CD4-positive, alpha-beta memory T cell (primary cell): Measurements from ENCODE around the gene CYSLTR2. TPM values are rescaled to one million over a fixed set of nuclear protein-coding genes. Genes with fewer than 3 reads are reported as not detected.

Source experiments
- CTCF ChIA-PET: fragments of 350-600 bp; sonication (Branson Sonifier 250); formaldehyde crosslinking; loops from one replicate; lab custom pipeline; 2021; ENCODE audit warnings: inconsistent platforms; ENCODE audit not compliant: partially characterized antibody; lab: Charles Lee
- POLR2A ChIA-PET: fragments of 350-600 bp; sonication (Branson Sonifier 250); formaldehyde crosslinking; loops from one replicate; lab custom pipeline; 2021; ENCODE audit not compliant: partially characterized antibody; lab: Charles Lee
- DNase-seq, 5 donors: peaks; one replicate each; pipeline versions ENCODE4 v3.0.0 to v3.0.0-alpha.2; 2020 to 2022; ENCODE audit warnings: mixed read lengths in 1 of 5
- H3K27ac ChIP-seq: one replicate; pipeline ENCODE4 v1.7.0; 2013; ENCODE audit warnings: low read depth, low read length
- H3K27me3 ChIP-seq: 2 replicates; pipeline ENCODE4 v1.7.0; 2013; ENCODE audit warnings: mild to moderate bottlenecking, low read length, moderate library complexity; ENCODE audit not compliant: insufficient read depth
- H3K36me3 ChIP-seq: 2 replicates; pipeline ENCODE4 v1.7.0; 2013; ENCODE audit warnings: mild to moderate bottlenecking, low read length, moderate library complexity; ENCODE audit not compliant: insufficient read depth
- H3K4me1 ChIP-seq: 2 replicates; pipeline ENCODE4 v1.7.0; 2013; ENCODE audit warnings: mild to moderate bottlenecking, low read length, moderate library complexity; ENCODE audit not compliant: insufficient read depth
- H3K4me3 ChIP-seq, 2 donors: one replicate each; pipeline ENCODE4 v1.7.0; 2013; ENCODE audit warnings: low read length in 2 of 2, mild to moderate bottlenecking in 1 of 2
- H3K9me3 ChIP-seq, 2 donors: one replicate each; pipeline ENCODE4 v1.7.0; 2013; ENCODE audit warnings: low read length in 2 of 2, control low read depth in 1 of 2; ENCODE audit not compliant: control insufficient read depth in 1 of 2
- H3K27ac Mint-ChIP-seq, 7 donors: one replicate each; pipeline ENCODE4 v1.8.0; 2020 to 2021; ENCODE audit warnings: mixed read lengths in 7 of 7, mild to moderate bottlenecking in 6 of 7, inconsistent platforms in 3 of 7, moderate library complexity in 3 of 7
- H3K27me3 Mint-ChIP-seq, 2 donors: one replicate each; pipeline ENCODE4 v1.8.0; 2020 to 2021; ENCODE audit warnings: mixed read lengths in 2 of 2
- H3K36me3 Mint-ChIP-seq, 2 donors: one replicate each; pipeline ENCODE4 v1.8.0; 2020 to 2021; ENCODE audit warnings: mixed read lengths in 2 of 2, inconsistent platforms in 1 of 2, mild to moderate bottlenecking in 1 of 2
- H3K4me1 Mint-ChIP-seq, 4 donors: one replicate each; pipeline ENCODE4 v1.8.0; 2020 to 2021; ENCODE audit warnings: mixed read lengths in 4 of 4, mild to moderate bottlenecking in 1 of 4
- H3K4me3 Mint-ChIP-seq, 8 donors: one replicate each; pipeline ENCODE4 v1.8.0; 2020 to 2021; ENCODE audit warnings: mixed read lengths in 8 of 8, mild to moderate bottlenecking in 7 of 8, moderate library complexity in 6 of 8, inconsistent platforms in 3 of 8
- H3K9me3 Mint-ChIP-seq, 8 donors: one replicate each; pipeline ENCODE4 v1.8.0; 2020 to 2021; ENCODE audit warnings: mixed read lengths in 8 of 8, mild to moderate bottlenecking in 5 of 8, inconsistent platforms in 3 of 8, moderate library complexity in 1 of 8
- intact Hi-C: fragments of 100-400 bp; cut with micrococcal nuclease; formaldehyde crosslinking; loops from one replicate; pipeline ENCODE4 v1.15.1; 2023
- polyA plus RNA-seq, 2 donors: library from polyadenylated mRNA; unstranded; fragments of 300-500 nt; fragmentation: Illumina TruSeq; gene quantifications; one replicate each; pipeline ENCODE4 v1.2.3, GENCODE V29; 2021
- total RNA-seq, 2 experiments: library from RNA; stranded (reverse); gene quantifications; one replicate each; pipeline ENCODE4 v1.2.3, GENCODE V29; 2021

CYSLTR2 gene
- total and polyA plus RNA-seq, 4 experiments from 2014 or later = 0.68 to 3.7 (median 3.3) TPM

GRCh38 chr13:48723168-48723567, 69.4 kb downstream of the CYSLTR2 start:
- Mint-ChIP-seq H3K36me3 (peaks cover 0 to 4% of the 10 kb centered on the region in 2 donors), H3K27me3 (peaks cover 0 to under 1% of the 10 kb centered on the region in 2 donors), H3K9me3 (peaks cover under 1 to 47% (median 23%) of the 10 kb centered on the region in 8 donors), H3K27ac (no peak overlapping the region), H3K4me3 (no peak overlapping the region), H3K4me1 (no peaks in the 10 kb centered on the region)
- no peak for DNase-seq
- POLR2A ChIA-PET = no interaction called here
- H3K9me3 ChIP-seq = peaks cover 2 to 8% of the 10 kb centered on the region in 2 donors
- H3K4me3 ChIP-seq = no peak overlapping the region
- intact Hi-C loops = no loop called here
- H3K4me1 ChIP-seq = no peaks in the 10 kb centered on the region
- no peak overlapping the region for H3K27ac ChIP-seq
- H3K36me3 ChIP-seq = no peaks in the 10 kb centered on the region
- CTCF ChIA-PET = interaction anchor here (1.2 to 3.7 kb wide), 2 partner anchors 8 to 10 kb away, joined by 3 to 18 read pairs; no protein-coding TSS in a partner anchor
- H3K27me3 ChIP-seq = no peaks in the 10 kb centered on the region

GRCh38 chr13:48725271-48725670, 71.5 kb downstream of the CYSLTR2 start:
- Mint-ChIP-seq H3K4me1 (no peaks in the 10 kb centered on the region), H3K4me3 (no peak overlapping the region), H3K9me3 (peaks cover 0 to 26% (median 8%) of the 10 kb centered on the region in 8 donors), H3K27me3 (no peaks in the 10 kb centered on the region), H3K36me3 (peaks cover 0 to 4% of the 10 kb centered on the region in 2 donors), H3K27ac (no peak overlapping the region)
- POLR2A ChIA-PET = no interaction called here
- Histone ChIP-seq H3K4me1 (no peaks in the 10 kb centered on the region), H3K27ac (no peak overlapping the region), H3K9me3 (no peaks in the 10 kb centered on the region), H3K4me3 (no peak overlapping the region), H3K27me3 (no peaks in the 10 kb centered on the region), H3K36me3 (no peaks in the 10 kb centered on the region)
- DNase-seq = no peak
- intact Hi-C loops = no loop called here
- CTCF ChIA-PET = no interaction called here

GRCh38 chr13:48726711-48727110, 73.0 kb downstream of the CYSLTR2 start:
- no peak overlapping the region for H3K27ac ChIP-seq
- no peaks in the 10 kb centered on the region for H3K4me1 ChIP-seq
- no peaks in the 10 kb centered on the region for H3K27me3 Mint-ChIP-seq
- no peak overlapping the region for H3K4me3 Mint-ChIP-seq
- H3K9me3 Mint-ChIP-seq = peaks cover 0 to 13% (median 5%) of the 10 kb centered on the region in 8 donors
- DNase-seq = no peak
- H3K4me1 Mint-ChIP-seq = peaks cover 8 to 12% (median 11%) of the 10 kb centered on the region in 4 donors
- no peaks in the 10 kb centered on the region for H3K36me3 Mint-ChIP-seq
- no peak overlapping the region for H3K4me3 ChIP-seq
- no peaks in the 10 kb centered on the region for H3K27me3 ChIP-seq
- no peaks in the 10 kb centered on the region for H3K36me3 ChIP-seq
- CTCF ChIA-PET = no interaction called here
- intact Hi-C loops = no loop called here
- H3K27ac Mint-ChIP-seq = no peak overlapping the region
- POLR2A ChIA-PET = no interaction called here
- no peaks in the 10 kb centered on the region for H3K9me3 ChIP-seq

- no peaks in the 10 kb centered on the region for H3K27me3 ChIP-seq
- intact Hi-C loops = no loop called here
- Mint-ChIP-seq H3K27ac (no peak overlapping the region), H3K4me1 (peaks cover 10 to 17% (median 15%) of the 10 kb centered on the region in 4 donors), H3K27me3 (peaks cover 0 to 3% of the 10 kb centered on the region in 2 donors), H3K36me3 (no peaks in the 10 kb centered on the region), H3K4me3 (no peak overlapping the region), H3K9me3 (peaks cover 0 to 7% (median 2%) of the 10 kb centered on the region in 8 donors)
- ChIA-PET POLR2A (no interaction called here), CTCF (no interaction called here)
- H3K4me1 ChIP-seq = no peaks in the 10 kb centered on the region
- H3K36me3 ChIP-seq = no peaks in the 10 kb centered on the region
- H3K9me3 ChIP-seq = no peaks in the 10 kb centered on the region
- no peak overlapping the region for H3K27ac ChIP-seq
- DNase-seq = no peak
- H3K4me3 ChIP-seq = no peak overlapping the region
Observed at GRCh38 chr13:48727241-48728011, 73.7 kb downstream of the CYSLTR2 start.

GRCh38 chr13:48728226-48728625, 74.5 kb downstream of the CYSLTR2 start:
- peaks cover 10 to 17% (median 15%) of the 10 kb centered on the region in 4 donors for H3K4me1 Mint-ChIP-seq
- no peak for DNase-seq
- no peaks in the 10 kb centered on the region for H3K27me3 ChIP-seq
- H3K36me3 ChIP-seq = no peaks in the 10 kb centered on the region
- ChIA-PET CTCF (no interaction called here), POLR2A (no interaction called here)
- H3K4me3 ChIP-seq = no peak overlapping the region
- no peak overlapping the region for H3K27ac ChIP-seq
- peaks cover 0 to 3% of the 10 kb centered on the region in 2 donors for H3K27me3 Mint-ChIP-seq
- H3K27ac Mint-ChIP-seq = no peak overlapping the region
- H3K9me3 Mint-ChIP-seq = peaks cover 0 to 6% (median 1%) of the 10 kb centered on the region in 8 donors
- intact Hi-C loops = no loop called here
- no peaks in the 10 kb centered on the region for H3K9me3 ChIP-seq
- H3K4me1 ChIP-seq = no peaks in the 10 kb centered on the region
- no peak overlapping the region for H3K4me3 Mint-ChIP-seq
- no peaks in the 10 kb centered on the region for H3K36me3 Mint-ChIP-seq

- POLR2A ChIA-PET = no interaction called here
Observed at GRCh38 chr13:48728876-48729275, 75.1 kb downstream of the CYSLTR2 start.

GRCh38 chr13:48729856-48730255, 76.1 kb downstream of the CYSLTR2 start:
- peaks cover 0 to 4% (median 0%) of the 10 kb centered on the region in 8 donors for H3K9me3 Mint-ChIP-seq
- ChIA-PET POLR2A (no interaction called here), CTCF (interaction anchor here (1.0 to 2.6 kb wide), 2 partner anchors 8 to 9 kb away, joined by 3 to 18 read pairs; no protein-coding TSS in a partner anchor)
- Histone ChIP-seq H3K27me3 (no peaks in the 10 kb centered on the region), H3K9me3 (no peaks in the 10 kb centered on the region), H3K4me1 (no peaks in the 10 kb centered on the region), H3K36me3 (no peaks in the 10 kb centered on the region), H3K27ac (no peak overlapping the region), H3K4me3 (no peak overlapping the region)
- H3K27ac Mint-ChIP-seq = no peak overlapping the region
- peaks cover 10 to 17% (median 15%) of the 10 kb centered on the region in 4 donors for H3K4me1 Mint-ChIP-seq
- no peak for DNase-seq
- H3K4me3 Mint-ChIP-seq = no peak overlapping the region
- intact Hi-C loops = no loop called here
- H3K27me3 Mint-ChIP-seq = peaks cover 0 to 3% of the 10 kb centered on the region in 2 donors
- no peaks in the 10 kb centered on the region for H3K36me3 Mint-ChIP-seq

More at GRCh38 chr13:48728876-48729275, 75.1 kb downstream of the CYSLTR2 start:
- H3K27me3 ChIP-seq = no peaks in the 10 kb centered on the region
- Mint-ChIP-seq H3K9me3 (peaks cover 0 to 4% (median 1%) of the 10 kb centered on the region in 8 donors), H3K4me1 (peaks cover 10 to 17% (median 15%) of the 10 kb centered on the region in 4 donors), H3K27ac (no peak overlapping the region), H3K27me3 (peaks cover 0 to 3% of the 10 kb centered on the region in 2 donors), H3K36me3 (no peaks in the 10 kb centered on the region), H3K4me3 (no peak overlapping the region)
- no peaks in the 10 kb centered on the region for H3K36me3 ChIP-seq
- H3K27ac ChIP-seq = no peak overlapping the region
- H3K9me3 ChIP-seq = no peaks in the 10 kb centered on the region
- no peak overlapping the region for H3K4me3 ChIP-seq
- H3K4me1 ChIP-seq = no peaks in the 10 kb centered on the region
- no peak for DNase-seq
- intact Hi-C loops = no loop called here
- CTCF ChIA-PET = interaction anchor here (1.0 kb wide), 1 partner anchor 10 kb away, joined by 3 read pairs; no protein-coding TSS in a partner anchor
